Heart left ventricle (tissue), 16 donors: Measurements from ENCODE around the gene TSHZ1. TPM values are rescaled to one million over a fixed set of nuclear protein-coding genes. Genes with fewer than 3 reads are reported as not detected.

Source experiments
- ATAC-seq, 4 donors: fragments of 200-7000 bp; cut with Tn5 transposase; one replicate each; pipeline ENCODE4 v1.9.1; 2020 to 2022; ENCODE audit warnings: moderate library complexity in 4 of 4, mild to moderate bottlenecking in 3 of 4, moderate number of reproducible peaks in 1 of 4
- DNase-seq, 5 donors: peaks; one replicate each; pipeline ENCODE4 v3.0.0-alpha.2; 2020
- H3K27ac ChIP-seq, 12 donors: fragments of 200-600 bp; sonication (generic) in 4 of 12; one replicate each; pipeline versions ENCODE4 v1.5.0 to v1.8.0; 2016 to 2022; ENCODE audit warnings: mild to moderate bottlenecking in 2 of 12
- H3K27me3 ChIP-seq, 9 donors: fragments of 200-600 bp; sonication (generic) in 2 of 9; one replicate each; pipeline versions ENCODE4 v1.5.1 to v1.8.0; 2016 to 2022; ENCODE audit warnings: mild to moderate bottlenecking in 3 of 9
- H3K36me3 ChIP-seq, 9 donors: fragments of 200-600 bp; sonication (generic) in 2 of 9; one replicate each; pipeline versions ENCODE4 v1.5.0 to v1.8.0; 2018 to 2022; ENCODE audit warnings: mild to moderate bottlenecking in 2 of 9
- H3K4me1 ChIP-seq, 12 donors: fragments of 200-600 bp; sonication (generic) in 4 of 12; one replicate each; pipeline versions ENCODE4 v1.5.0 to v1.8.0; 2016 to 2022; ENCODE audit warnings: mild to moderate bottlenecking in 3 of 12
- H3K4me3 ChIP-seq, 12 donors: fragments of 200-600 bp; sonication (generic) in 4 of 12; one replicate each; pipeline versions ENCODE4 v1.5.0 to v1.8.0; 2017 to 2022; ENCODE audit warnings: mild to moderate bottlenecking in 9 of 12, moderate library complexity in 4 of 12
- H3K9me3 ChIP-seq, 12 donors: fragments of 200-600 bp; sonication (generic) in 4 of 12; one replicate each; pipeline versions ENCODE4 v1.5.0 to v1.8.0; 2016 to 2022; ENCODE audit warnings: mild to moderate bottlenecking in 1 of 12
- CTCF ChIP-seq, 12 donors: fragments of 200-600 bp; sonication (generic) in 4 of 12; IDR thresholded peaks; one replicate each; pipeline versions ENCODE4 v1.5.0 to v1.8.0; 2018 to 2022; ENCODE audit warnings: antibody characterized with exemption in 12 of 12, mild to moderate bottlenecking in 5 of 12
- POLR2A ChIP-seq, 2 donors: fragments of 450-650 bp; IDR thresholded peaks; one replicate each; pipeline ENCODE4 v1.6.1; 2017; ENCODE audit warnings: antibody characterized with exemption in 2 of 2, mild to moderate bottlenecking in 2 of 2, moderate library complexity in 2 of 2
- WGBS, 4 donors: extraction: QIAGEN DNeasy Blood & Tissue Kit in 2 of 4; methylation state at CpG; one replicate each; pipeline versions ENCODE4 v1.1.5 to v1.1.7; 2013 to 2018; 5-methylcytosine and 5-hydroxymethylcytosine counted together
- intact Hi-C, 10 donors: fragments of 100-400 bp; cut with DNase I; formaldehyde crosslinking; loops; one replicate each; pipeline versions ENCODE4 v1.11.1 to v1.14.2; 2022
- polyA plus RNA-seq, 2 donors: library from polyadenylated mRNA; stranded (reverse); fragments of 200-250 nt; gene quantifications; one replicate each; pipeline ENCODE4 v1.2.3, GENCODE V29; 2013
- total RNA-seq, 9 donors: library from RNA; depleted of rRNA in 2 of 9; stranded (reverse); fragments of >200 nt in 2 of 9; fragmentation: NEBNext Ultra II Directional in 3 of 9; extraction: Animal tissue kit (Norgen Biotek cat#: 25700) in 3 of 9; gene quantifications; one replicate each; pipeline versions ENCODE4 v1.1.0 to v1.2.4, GENCODE V29; 2016 to 2023
- donor health status: ischemic (EF 13 %, LVEDD 7.1; RV severe dilation, severe dysfunction).
- donor health status: healthy with polysubstance abuse.
- donor health status: DM: no; HTN: yes; CAD: no.
- donor health status: DM: no; HTN: no; CAD: no.
- donor health status: ischemic (EF 25% LVEDD 6.9; RV normal size, moderate dysfunction).
- donor health status: ischemic (EF 25% LVEDD 5.7; RV mildly dilated, moderate dysfunction).
- donor health status: healthy.
- donor health status: DM: yes; HTN: yes; CAD: no.
- donor health status: ischemic (EF 35%, LVEDD 5.7; RV mildly dilated, moderate dysfunction).
- donor health status: nonischemic (EF 11% LVEDD 7.7; RV severe dilation, severe dysfunction).
- donor health status: DM: yes; HTN: yes; CAD: no.
- donor health status: PGD.
- donor health status: ischemic (EF 29% LVEDD 5.4; RV normal size, mild dysfunction).
- donor health status: nonischemic (EF 23%, LVEDD 6.1; RV moderate dilation, normal function).

TSHZ1 gene
- total and polyA plus RNA-seq, 11 donors: 7.5 to 27.9 (median 19.2) TPM

- H3K9me3 ChIP-seq: no peaks in the 10 kb centered on the region
- no peaks in the 10 kb centered on the region for H3K36me3 ChIP-seq
- DNase-seq (no peak), ATAC-seq (no peak)
- 93 to 95% (median 95%) methylated on average over 5 of the region's 5 CpGs for WGBS, 4 donors
- H3K27me3 ChIP-seq: no peaks in the 10 kb centered on the region
- H3K4me1 ChIP-seq: peaks cover 0 to 42% (median 11%) of the 10 kb centered on the region in 12 donors
- intact Hi-C loops: no loop called here
- no peak overlapping the region for H3K4me3 ChIP-seq
- no peak overlapping the region for H3K27ac ChIP-seq
- no peak for TF ChIP-seq CTCF (IDR thresholded peaks at IDR 0.05)
- TF ChIP-seq POLR2A (IDR thresholded peaks at IDR 0.05): no peak
Measured at GRCh38 chr18:75279381-75279780, 68.8 kb downstream of the TSHZ1 start.

- Histone ChIP-seq H3K27ac (peak overlapping the region in 6 of 12 donors; percentile 4 to 36 (median 33)), H3K9me3 (no peaks in the 10 kb centered on the region), H3K4me1 (peaks cover 0 to 36% (median 9%) of the 10 kb centered on the region in 12 donors), H3K27me3 (no peaks in the 10 kb centered on the region), H3K36me3 (peaks cover 0 to 7% (median 2%) of the 10 kb centered on the region in 9 donors), H3K4me3 (no peak overlapping the region)
- ATAC-seq (peak in 2 of 4 donors; percentile 22 to 55), DNase-seq (no peak)
- WGBS, 4 donors: 70 to 79% (median 75%) methylated on average over 20 of the region's 20 CpGs
- intact Hi-C loops: no loop called here
- TF ChIP-seq POLR2A (IDR thresholded peaks at IDR 0.05) (no peak), CTCF (IDR thresholded peaks at IDR 0.05) (no peak)
Measured at GRCh38 chr18:75280427-75281280, 70.1 kb downstream of the TSHZ1 start.

GRCh38 chr18:75282746-75283145 is 72.1 kb downstream of the TSHZ1 start:
- H3K4me1 ChIP-seq: peaks cover 0 to 20% (median 9%) of the 10 kb centered on the region in 12 donors
- no peaks in the 10 kb centered on the region for H3K27me3 ChIP-seq
- TF ChIP-seq CTCF (IDR thresholded peaks at IDR 0.05) (no peak), POLR2A (IDR thresholded peaks at IDR 0.05) (no peak)
- 95 to 98% (median 96%) methylated on average over 15 of the region's 15 CpGs for WGBS, 4 donors
- no peaks in the 10 kb centered on the region for H3K9me3 ChIP-seq
- DNase-seq (no peak), ATAC-seq (no peak)
- peaks cover 0 to 26% (median 20%) of the 10 kb centered on the region in 9 donors for H3K36me3 ChIP-seq
- intact Hi-C loops: no loop called here
- no peak overlapping the region for H3K27ac ChIP-seq
- no peak overlapping the region for H3K4me3 ChIP-seq

GRCh38 chr18:75283731-75284130 is 73.1 kb downstream of the TSHZ1 start:
- Histone ChIP-seq H3K4me1 (peaks cover 0 to 17% (median 9%) of the 10 kb centered on the region in 12 donors), H3K27ac (no peak overlapping the region), H3K27me3 (no peaks in the 10 kb centered on the region), H3K36me3 (peaks cover 0 to 36% (median 24%) of the 10 kb centered on the region in 9 donors), H3K4me3 (no peak overlapping the region), H3K9me3 (no peaks in the 10 kb centered on the region)
- intact Hi-C loops: no loop called here
- 89 to 94% (median 91%) methylated on average over 7 of the region's 7 CpGs for WGBS, 4 donors
- DNase-seq (no peak), ATAC-seq (no peak)
- no peak for TF ChIP-seq CTCF (IDR thresholded peaks at IDR 0.05)
- TF ChIP-seq POLR2A (IDR thresholded peaks at IDR 0.05): no peak
